Uterus (tissue), 4 donors: ENCODE data around the gene FYCO1. TPM values are rescaled to one million over a fixed set of nuclear protein-coding genes. Genes with fewer than 3 reads are reported as not detected.

ENCODE experiments used
- DNase-seq, 2 donors: peaks; one replicate each; pipeline ENCODE4 v3.0.0-alpha.2; 2019 to 2020
- H3K27ac ChIP-seq, 2 donors: fragments of 200-600 bp; sonication (generic); 1 replicate in 1 of 2; 2 replicates in 1 of 2; pipeline ENCODE4 v1.5.1; 2016 to 2018
- H3K27me3 ChIP-seq, 2 donors: fragments of 200-600 bp; sonication (generic); one replicate each; pipeline ENCODE4 v1.5.1; 2018 to 2019; ENCODE audit warnings: control low read depth in 1 of 2
- H3K36me3 ChIP-seq, 2 donors: fragments of 200-600 bp; sonication (generic); one replicate each; pipeline ENCODE4 v1.5.1; 2019; ENCODE audit warnings: control low read depth in 1 of 2
- H3K4me1 ChIP-seq, 2 donors: fragments of 200-600 bp; sonication (generic); one replicate each; pipeline ENCODE4 v1.5.1; 2018 to 2019; ENCODE audit warnings: control low read depth in 1 of 2
- H3K4me3 ChIP-seq, 2 donors: fragments of 200-600 bp; sonication (generic); 1 replicate in 1 of 2; 2 replicates in 1 of 2; pipeline ENCODE4 v1.5.1; 2018 to 2019; ENCODE audit warnings: mild to moderate bottlenecking in 1 of 2
- H3K9me3 ChIP-seq, 2 donors: fragments of 200-600 bp; sonication (generic); one replicate each; pipeline ENCODE4 v1.5.1; 2019; ENCODE audit warnings: control low read depth in 1 of 2
- POLR2A ChIP-seq, 2 donors: fragments of 450-650 bp; IDR thresholded peaks; one replicate each; pipeline ENCODE4 v1.6.1; 2016; ENCODE audit warnings: antibody characterized with exemption in 2 of 2, mild to moderate bottlenecking in 1 of 2, moderate library complexity in 1 of 2
- intact Hi-C: fragments of 100-400 bp; cut with DNase I; formaldehyde crosslinking; loops from one replicate; pipeline ENCODE4 v1.15.1; 2023; ENCODE audit warnings: low total_unique reads
- total RNA-seq, 4 donors: library from RNA; depleted of rRNA in 3 of 4; stranded (reverse); fragments of >200 nt in 3 of 4; gene quantifications; one replicate each; pipeline versions ENCODE4 v1.1.0 to v1.2.4, GENCODE V29; 2014 to 2023
- TF ChIP-seq, protein P1 (sequence below), 4 experiments: fragments of 200-600 bp in 2 of 4; fragments of 450-650 bp in 2 of 4; sonication (generic) in 2 of 4; IDR thresholded peaks; one replicate each; pipeline ENCODE4 v1.5.1; 2016 to 2019; ENCODE audit warnings: antibody characterized with exemption in 4 of 4, mild to moderate bottlenecking in 2 of 4, moderate library complexity in 1 of 4
- donor health status: DM: yes; HTN: yes; CAD: no.

The FYCO1 gene
- total RNA-seq, 4 donors from 2014 or later: 16.5 to 74.4 (median 27.8) TPM

DNA sequence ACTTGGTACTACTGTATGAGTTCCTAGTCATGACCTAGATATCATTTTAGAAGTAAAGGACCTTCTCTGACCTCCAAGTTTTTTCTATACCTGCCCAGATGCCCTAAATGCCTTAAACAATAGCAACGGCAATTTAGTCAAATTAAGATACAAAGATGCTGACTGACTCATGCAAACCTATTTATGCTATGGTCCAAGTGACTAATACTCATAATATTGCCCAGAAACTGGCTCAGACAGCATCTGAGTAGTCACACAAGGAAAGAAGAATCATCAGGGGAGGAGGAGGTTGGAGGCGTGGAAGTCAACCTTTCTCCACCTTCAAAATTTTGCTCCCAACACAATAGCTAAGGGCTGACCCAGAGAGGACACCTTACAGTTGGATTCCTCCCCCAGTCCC is 6.8 kb downstream of the FYCO1 start:
- TF ChIP-seq POLR2A (IDR thresholded peaks at IDR 0.05): no peak
- no peaks in the 10 kb centered on the region for H3K27me3 ChIP-seq
- H3K9me3 ChIP-seq: no peaks in the 10 kb centered on the region
- no peak overlapping the region for H3K4me3 ChIP-seq
- H3K27ac ChIP-seq: peak overlapping the region; percentile 72 to 96
- intact Hi-C loops: no loop called here
- H3K36me3 ChIP-seq: no peaks in the 10 kb centered on the region
- peaks cover 43 to 59% of the 10 kb centered on the region in 2 donors for H3K4me1 ChIP-seq
- DNase-seq: peak in 1 of 2 donors; percentile 30

DNA sequence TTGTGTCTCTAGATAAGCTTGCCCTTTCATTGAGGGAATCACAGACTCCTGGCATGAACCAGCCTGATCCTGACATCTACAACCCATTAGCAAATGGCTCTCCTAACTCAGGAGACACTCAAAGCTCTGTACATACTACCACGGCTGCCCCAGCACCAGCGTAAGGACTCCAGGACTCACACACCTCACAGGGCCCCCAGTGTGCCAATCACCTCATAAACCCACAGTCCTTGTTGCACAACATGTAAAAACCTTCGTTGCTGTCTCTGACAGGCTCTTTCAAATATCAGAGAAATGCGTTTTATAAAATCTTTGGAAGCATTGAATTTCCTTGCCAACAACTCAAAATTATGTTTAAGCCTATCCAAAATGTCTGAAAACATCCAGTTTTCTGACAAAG is 7.3 kb downstream of the FYCO1 start:
- Histone ChIP-seq H3K4me3 (no peak overlapping the region), H3K36me3 (no peaks in the 10 kb centered on the region), H3K4me1 (peaks cover 43 to 57% of the 10 kb centered on the region in 2 donors), H3K9me3 (no peaks in the 10 kb centered on the region), H3K27me3 (no peaks in the 10 kb centered on the region), H3K27ac (peak overlapping the region; percentile 72 to 96)
- peak in 1 of 2 donors; percentile 42 for DNase-seq
- TF ChIP-seq, protein P1, sequence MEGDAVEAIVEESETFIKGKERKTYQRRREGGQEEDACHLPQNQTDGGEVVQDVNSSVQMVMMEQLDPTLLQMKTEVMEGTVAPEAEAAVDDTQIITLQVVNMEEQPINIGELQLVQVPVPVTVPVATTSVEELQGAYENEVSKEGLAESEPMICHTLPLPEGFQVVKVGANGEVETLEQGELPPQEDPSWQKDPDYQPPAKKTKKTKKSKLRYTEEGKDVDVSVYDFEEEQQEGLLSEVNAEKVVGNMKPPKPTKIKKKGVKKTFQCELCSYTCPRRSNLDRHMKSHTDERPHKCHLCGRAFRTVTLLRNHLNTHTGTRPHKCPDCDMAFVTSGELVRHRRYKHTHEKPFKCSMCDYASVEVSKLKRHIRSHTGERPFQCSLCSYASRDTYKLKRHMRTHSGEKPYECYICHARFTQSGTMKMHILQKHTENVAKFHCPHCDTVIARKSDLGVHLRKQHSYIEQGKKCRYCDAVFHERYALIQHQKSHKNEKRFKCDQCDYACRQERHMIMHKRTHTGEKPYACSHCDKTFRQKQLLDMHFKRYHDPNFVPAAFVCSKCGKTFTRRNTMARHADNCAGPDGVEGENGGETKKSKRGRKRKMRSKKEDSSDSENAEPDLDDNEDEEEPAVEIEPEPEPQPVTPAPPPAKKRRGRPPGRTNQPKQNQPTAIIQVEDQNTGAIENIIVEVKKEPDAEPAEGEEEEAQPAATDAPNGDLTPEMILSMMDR (IDR thresholded peaks at IDR 0.05): no peak
- no peak for TF ChIP-seq POLR2A (IDR thresholded peaks at IDR 0.05)
- intact Hi-C loops: no loop called here

DNA sequence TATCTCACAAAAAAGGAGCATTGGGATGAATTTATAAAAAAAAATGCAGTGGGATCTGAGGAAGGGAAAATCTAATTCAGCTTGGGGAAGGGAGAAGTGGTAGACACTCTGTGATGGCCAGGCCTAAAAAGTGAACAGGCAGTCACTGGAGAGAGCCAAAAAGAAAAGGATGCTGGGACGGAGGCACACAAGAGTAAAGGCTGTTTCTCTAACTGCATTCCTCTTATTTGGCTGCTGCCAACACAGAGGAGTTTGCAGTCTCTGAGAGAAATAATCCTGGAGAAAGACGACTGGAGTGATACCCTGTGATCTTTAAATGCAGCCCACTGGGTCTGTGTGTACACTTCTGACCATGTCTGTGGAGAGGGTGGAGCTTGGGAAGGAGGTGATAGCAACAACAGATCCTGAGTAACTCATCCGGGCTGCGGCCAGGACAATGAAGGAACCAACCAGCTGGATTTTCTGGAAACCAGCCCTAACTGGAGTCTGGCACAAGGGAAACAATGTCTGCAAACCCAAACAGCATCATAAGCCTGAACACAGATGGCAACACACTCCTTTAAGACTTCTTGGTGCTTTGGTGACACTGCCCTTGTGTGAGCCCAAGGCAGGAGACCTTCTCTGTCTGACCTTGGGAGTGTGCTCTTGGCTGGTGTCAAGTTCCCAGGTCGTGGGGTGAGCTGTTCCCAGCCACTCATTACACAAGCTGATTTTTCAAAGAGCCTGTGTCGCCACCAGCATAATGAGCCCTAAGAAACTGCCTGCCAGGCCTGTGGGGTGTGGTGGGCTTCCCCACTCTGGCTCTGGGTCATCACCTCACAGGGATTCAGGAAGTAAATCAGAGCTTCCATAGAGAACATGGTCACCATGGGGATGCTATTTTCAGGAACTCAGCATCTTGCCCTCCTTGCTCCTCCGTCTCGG is 8.0 kb downstream of the FYCO1 start:
- H3K27ac ChIP-seq: peak overlapping the region; percentile 72 to 96
- peak; percentile 64 to 68 for DNase-seq
- peaks cover 43 to 49% of the 10 kb centered on the region in 2 donors for H3K4me1 ChIP-seq
- H3K27me3 ChIP-seq: no peaks in the 10 kb centered on the region
- TF ChIP-seq, protein P1 (IDR thresholded peaks at IDR 0.05): no peak
- TF ChIP-seq POLR2A (IDR thresholded peaks at IDR 0.05): no peak
- intact Hi-C loops: no loop called here
- H3K36me3 ChIP-seq: no peaks in the 10 kb centered on the region
- no peak overlapping the region for H3K4me3 ChIP-seq
- H3K9me3 ChIP-seq: no peaks in the 10 kb centered on the region

DNA sequence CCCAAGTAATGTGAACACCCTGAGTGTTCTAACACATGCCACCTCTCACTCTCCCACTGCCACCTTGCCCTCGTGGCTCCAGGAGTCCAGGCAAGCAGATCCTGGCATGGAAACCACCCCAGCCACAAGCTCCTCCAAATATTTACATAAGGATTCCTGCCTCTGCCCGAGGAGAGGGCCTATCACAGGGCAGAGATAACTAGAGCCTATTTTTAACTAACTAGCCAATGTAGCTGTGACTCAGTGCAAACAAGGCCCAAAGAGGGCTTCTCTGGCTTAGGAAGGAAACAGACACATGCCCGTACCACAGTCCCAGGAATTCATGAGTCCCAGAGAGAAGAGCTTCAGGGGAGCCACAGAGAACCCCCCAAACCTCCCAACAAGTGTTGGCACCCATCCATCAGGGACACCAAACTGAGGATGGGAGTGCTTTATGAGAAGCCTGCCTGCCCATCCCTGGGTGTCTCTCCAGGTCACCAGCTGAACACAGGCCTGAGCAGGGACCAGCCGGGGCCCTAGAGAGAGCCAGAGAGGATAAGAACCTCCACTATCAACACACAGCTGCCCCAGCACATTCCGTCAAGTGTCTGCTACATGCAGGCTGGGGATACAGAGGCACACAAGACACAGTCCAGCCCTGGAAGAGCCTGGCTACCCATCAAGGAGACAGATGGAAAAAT is 9.2 kb downstream of the FYCO1 start:
- no peaks in the 10 kb centered on the region for H3K36me3 ChIP-seq
- intact Hi-C loops: no loop called here
- TF ChIP-seq, protein P1 (IDR thresholded peaks at IDR 0.05): no peak
- TF ChIP-seq POLR2A (IDR thresholded peaks at IDR 0.05): no peak
- no peaks in the 10 kb centered on the region for H3K27me3 ChIP-seq
- H3K4me1 ChIP-seq: peaks cover 43 to 48% of the 10 kb centered on the region in 2 donors
- no peak for DNase-seq
- no peak overlapping the region for H3K4me3 ChIP-seq
- peak overlapping the region; percentile 72 to 96 for H3K27ac ChIP-seq
- no peaks in the 10 kb centered on the region for H3K9me3 ChIP-seq

DNA sequence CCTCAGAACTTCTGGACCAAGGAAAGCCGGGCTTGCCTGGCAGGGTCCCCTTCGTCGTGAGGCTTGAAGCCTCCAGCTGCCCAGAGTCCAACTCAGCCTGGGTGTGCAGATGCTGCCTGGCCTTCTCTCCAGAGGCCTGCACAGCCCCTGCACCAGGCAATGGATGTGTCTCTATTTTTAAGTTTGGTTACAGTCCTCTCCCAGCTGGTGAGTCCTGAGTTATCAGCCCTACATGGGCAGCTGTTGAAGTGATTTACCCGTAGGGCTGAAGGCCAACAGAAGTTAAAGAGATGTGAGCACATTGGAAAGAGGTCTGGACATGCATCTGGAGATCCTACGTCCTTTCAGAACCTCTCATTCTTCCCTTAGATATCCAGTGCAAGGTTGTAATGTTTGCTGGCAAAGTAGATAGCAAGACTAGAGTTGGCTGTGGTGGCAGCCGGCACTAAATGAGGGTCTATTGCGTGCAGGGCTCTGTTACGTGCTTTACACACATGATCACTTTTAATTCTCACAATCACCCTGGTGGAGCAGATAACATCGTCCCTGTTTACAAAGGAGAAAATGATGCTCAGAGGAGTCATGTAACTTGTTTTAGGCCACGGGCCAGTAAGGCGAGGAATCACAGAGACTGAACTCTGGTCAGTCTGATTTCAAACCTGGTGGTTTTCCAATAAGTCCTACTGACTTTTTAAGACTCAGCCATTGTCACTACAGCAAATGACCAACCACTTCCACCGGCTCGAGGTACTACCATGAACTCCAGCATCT is 9.9 kb downstream of the FYCO1 start:
- Histone ChIP-seq H3K27ac (peak overlapping the region; percentile 72 to 96), H3K4me3 (no peak overlapping the region), H3K4me1 (peaks cover 46 to 48% of the 10 kb centered on the region in 2 donors), H3K27me3 (no peaks in the 10 kb centered on the region), H3K9me3 (no peaks in the 10 kb centered on the region), H3K36me3 (no peaks in the 10 kb centered on the region)
- TF ChIP-seq, protein P1 (IDR thresholded peaks at IDR 0.05): no peak
- TF ChIP-seq POLR2A (IDR thresholded peaks at IDR 0.05): no peak
- intact Hi-C loops: no loop called here
- peak in 1 of 2 donors; percentile 66 for DNase-seq
